Neural cell (in vitro differentiated cells): ENCODE results near the gene LGALS8. TPM values are rescaled to one million over a fixed set of nuclear protein-coding genes. Genes with fewer than 3 reads are reported as not detected.

Source experiments
- H2AFZ ChIP-seq: fragments of 200-600, 300-800 bp; sonication (generic), shearing (Covaris generic); 2 replicates; pipeline ENCODE4 v1.6.0; 2014; ENCODE audit warnings: low read depth, mild to moderate bottlenecking, antibody characterized with exemption, low read length, moderate library complexity
- H3F3A ChIP-seq: fragments of 200-600 bp; shearing (Covaris generic); 2 replicates; pipeline ENCODE4 v1.6.1; 2016; ENCODE audit warnings: mild to moderate bottlenecking, moderate library complexity, mixed read lengths, antibody characterized with exemption, low read length; ENCODE audit not compliant: insufficient read depth, poor library complexity, severe bottlenecking
- H3K27ac ChIP-seq: fragments of 200-600, 300-800 bp; sonication (generic), shearing (Covaris generic); 2 replicates; pipeline ENCODE4 v1.5.1; 2014; ENCODE audit warnings: mild to moderate bottlenecking, low read length, moderate library complexity
- H3K27me3 ChIP-seq: fragments of 300-800, 200-600 bp; sonication (generic), shearing (Covaris generic); 2 replicates; pipeline ENCODE4 v1.6.0; 2014; ENCODE audit warnings: mild to moderate bottlenecking, low read depth, low read length, moderate library complexity; ENCODE audit not compliant: insufficient read depth
- H3K36me3 ChIP-seq: fragments of 300-800, 200-600 bp; sonication (generic), shearing (Covaris generic); 2 replicates; pipeline ENCODE4 v1.5.1; 2014; ENCODE audit warnings: mild to moderate bottlenecking, antibody characterized with exemption, low read length, moderate library complexity; ENCODE audit not compliant: insufficient read depth
- H3K4me2 ChIP-seq: fragments of 300-800, 200-600 bp; sonication (generic), shearing (Covaris generic); 2 replicates; pipeline ENCODE4 v1.6.0; 2014; ENCODE audit warnings: mild to moderate bottlenecking, low read length
- H3K4me3 ChIP-seq: fragments of 300-800, 200-600 bp; sonication (generic), shearing (Covaris generic); 2 replicates; pipeline ENCODE4 v1.5.1; 2014; ENCODE audit warnings: mild to moderate bottlenecking, low read length, moderate library complexity
- H3K79me2 ChIP-seq: fragments of 200-600 bp; shearing (Covaris generic); replicated peaks from 2 replicates; pipeline ENCODE4 v1.6.0; 2014; ENCODE audit warnings: mild to moderate bottlenecking, low read length, moderate library complexity; ENCODE audit not compliant: insufficient read depth
- H3K9ac ChIP-seq: fragments of 300-800, 200-600 bp; sonication (generic), shearing (Covaris generic); 2 replicates; pipeline ENCODE4 v1.6.1; 2016; ENCODE audit warnings: mild to moderate bottlenecking, low read length, mixed read lengths
- H3K9me2 ChIP-seq: fragments of 200-600 bp; shearing (Covaris generic); 2 replicates; pipeline ENCODE4 v1.6.1; 2016; ENCODE audit warnings: mild to moderate bottlenecking, low read length, mixed read lengths; ENCODE audit not compliant: insufficient read depth
- H3K9me3 ChIP-seq: fragments of 200-600, 300-800 bp; sonication (generic), shearing (Covaris generic); 2 replicates; pipeline ENCODE4 v1.6.1; 2016; ENCODE audit warnings: mild to moderate bottlenecking, mixed run types, low read length, moderate library complexity, mixed read lengths
- H4K20me1 ChIP-seq: fragments of 200-600 bp; shearing (Covaris generic); 2 replicates; pipeline ENCODE4 v1.6.1; 2016; ENCODE audit warnings: mild to moderate bottlenecking, mixed run types; ENCODE audit not compliant: insufficient read depth
- EP300 ChIP-seq: fragments of 450-650 bp; conservative IDR thresholded peaks from 2 replicates; pipeline ENCODE4 v1.6.1; 2014; ENCODE audit warnings: antibody characterized with exemption, mild to moderate bottlenecking, moderate library complexity; ENCODE audit not compliant: poor library complexity, severe bottlenecking
- EZH2 ChIP-seq: fragments of 200-600, 300-800 bp; shearing (Covaris generic), sonication (generic); IDR thresholded peaks from 2 replicates; pipeline ENCODE4 v1.6.1; 2014; ENCODE audit warnings: antibody characterized with exemption, low read length, borderline replicate concordance, mild to moderate bottlenecking; ENCODE audit not compliant: insufficient read depth, poor library complexity, severe bottlenecking
- POLR2AphosphoS5 ChIP-seq: IDR thresholded peaks from 2 replicates; pipeline ENCODE4 v1.6.1; 2012
- RAD21 ChIP-seq: fragments of 450-650 bp; conservative IDR thresholded peaks from 2 replicates; pipeline ENCODE4 v1.6.1; 2014; ENCODE audit warnings: antibody characterized with exemption, mild to moderate bottlenecking, moderate library complexity
- REST ChIP-seq: IDR thresholded peaks from 2 replicates; pipeline ENCODE4 v1.6.1; 2012; ENCODE audit warnings: borderline replicate concordance
- SMC3 ChIP-seq: fragments of 450-650 bp; conservative IDR thresholded peaks from 2 replicates; pipeline ENCODE4 v1.6.1; 2014; ENCODE audit warnings: antibody characterized with exemption, mild to moderate bottlenecking, moderate library complexity; ENCODE audit not compliant: poor library complexity
- TAF1 ChIP-seq: IDR thresholded peaks from 2 replicates; pipeline ENCODE4 v1.6.1; 2012; ENCODE audit warnings: low read depth
- polyA plus RNA-seq: library from polyadenylated mRNA; depleted of rRNA; stranded (reverse); fragments of >200 nt; gene quantifications from 2 replicates; pipeline ENCODE4 v1.2.3, GENCODE V29; 2014
- TF ChIP-seq, protein P1 (sequence below): fragments of 450-650 bp; IDR thresholded peaks from 2 replicates; pipeline ENCODE4 v1.5.1; 2014; ENCODE audit warnings: antibody characterized with exemption, mild to moderate bottlenecking, moderate library complexity; ENCODE audit not compliant: poor library complexity, severe bottlenecking

LGALS8 gene
- polyA plus RNA-seq, 1 donor from 2014 or later, result 1.0 TPM

- H3K4me3 ChIP-seq, result peak overlapping the region; percentile 64
- H3K36me3 ChIP-seq, result no peaks in the 10 kb centered on the region
- no peak overlapping the region for H3K9ac ChIP-seq
- H3K27ac ChIP-seq, result no peak overlapping the region
- TF ChIP-seq SMC3 (no peak), POLR2AphosphoS5 (no peak), RAD21 (no peak), REST (no peak), EZH2 (no peak), EP300 (no peak), TAF1 (no peak)
- H3K79me2 ChIP-seq, result no peaks in the 10 kb centered on the region
- peak overlapping the region; percentile 3 for H3K4me2 ChIP-seq
- H3F3A ChIP-seq, result no peaks in the 10 kb centered on the region
- H3K9me3 ChIP-seq, result no peaks in the 10 kb centered on the region
- no peaks in the 10 kb centered on the region for H4K20me1 ChIP-seq
- no peaks in the 10 kb centered on the region for H3K9me2 ChIP-seq
- no peak overlapping the region for H2AFZ ChIP-seq
- peaks cover 16% of the 10 kb centered on the region for H3K27me3 ChIP-seq
These were observed 536 bp downstream of the LGALS8 start for GRCh38 chr1:236524142-236524894.

- Histone ChIP-seq H3K4me2 (peak overlapping the region; percentile 3), H3F3A (no peaks in the 10 kb centered on the region), H3K27ac (no peak overlapping the region), H3K79me2 (no peaks in the 10 kb centered on the region), H3K9me2 (no peaks in the 10 kb centered on the region), H3K9ac (no peak overlapping the region), H3K27me3 (peaks cover 16% of the 10 kb centered on the region), H3K4me3 (peak overlapping the region; percentile 64), H2AFZ (no peak overlapping the region), H3K9me3 (no peaks in the 10 kb centered on the region), H3K36me3 (no peaks in the 10 kb centered on the region), H4K20me1 (no peaks in the 10 kb centered on the region)
- TF ChIP-seq REST (no peak), POLR2AphosphoS5 (no peak)
- TF ChIP-seq, protein P1, sequence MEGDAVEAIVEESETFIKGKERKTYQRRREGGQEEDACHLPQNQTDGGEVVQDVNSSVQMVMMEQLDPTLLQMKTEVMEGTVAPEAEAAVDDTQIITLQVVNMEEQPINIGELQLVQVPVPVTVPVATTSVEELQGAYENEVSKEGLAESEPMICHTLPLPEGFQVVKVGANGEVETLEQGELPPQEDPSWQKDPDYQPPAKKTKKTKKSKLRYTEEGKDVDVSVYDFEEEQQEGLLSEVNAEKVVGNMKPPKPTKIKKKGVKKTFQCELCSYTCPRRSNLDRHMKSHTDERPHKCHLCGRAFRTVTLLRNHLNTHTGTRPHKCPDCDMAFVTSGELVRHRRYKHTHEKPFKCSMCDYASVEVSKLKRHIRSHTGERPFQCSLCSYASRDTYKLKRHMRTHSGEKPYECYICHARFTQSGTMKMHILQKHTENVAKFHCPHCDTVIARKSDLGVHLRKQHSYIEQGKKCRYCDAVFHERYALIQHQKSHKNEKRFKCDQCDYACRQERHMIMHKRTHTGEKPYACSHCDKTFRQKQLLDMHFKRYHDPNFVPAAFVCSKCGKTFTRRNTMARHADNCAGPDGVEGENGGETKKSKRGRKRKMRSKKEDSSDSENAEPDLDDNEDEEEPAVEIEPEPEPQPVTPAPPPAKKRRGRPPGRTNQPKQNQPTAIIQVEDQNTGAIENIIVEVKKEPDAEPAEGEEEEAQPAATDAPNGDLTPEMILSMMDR, result no peak
These were observed 1.1 kb downstream of the LGALS8 start for GRCh38 chr1:236524895-236525184.
